Nephron progenitor cell (in vitro differentiated cells): ENCODE data around the gene TLR6.

ENCODE experiments used
- DNase-seq: peaks from one replicate; pipeline ENCODE4 v3.0.0; 2021
- H3K27ac Mint-ChIP-seq: 2 replicates; pipeline ENCODE4 v1.8.0; 2021; ENCODE audit warnings: mild to moderate bottlenecking, moderate library complexity, mixed read lengths
- H3K27me3 Mint-ChIP-seq: 2 replicates; pipeline ENCODE4 v1.8.0; 2021; ENCODE audit warnings: mild to moderate bottlenecking, low read depth, mixed read lengths; ENCODE audit not compliant: poor library complexity
- H3K36me3 Mint-ChIP-seq: 2 replicates; pipeline ENCODE4 v1.8.0; 2021; ENCODE audit warnings: low read depth, mixed read lengths
- H3K4me1 Mint-ChIP-seq: 2 replicates; pipeline ENCODE4 v1.8.0; 2021; ENCODE audit warnings: mixed read lengths
- H3K4me3 Mint-ChIP-seq: 2 replicates; pipeline ENCODE4 v1.8.0; 2021; ENCODE audit warnings: mild to moderate bottlenecking, moderate library complexity, mixed read lengths
- H3K9me3 Mint-ChIP-seq: 2 replicates; pipeline ENCODE4 v1.8.0; 2021; ENCODE audit warnings: mild to moderate bottlenecking, moderate library complexity, mixed read lengths
- CTCF ChIP-seq: fragments of 200-600 bp; sonication (generic); IDR thresholded peaks from 2 replicates; pipeline ENCODE4 v1.5.0; 2021; ENCODE audit warnings: antibody characterized with exemption

TLR6 gene

DNA sequence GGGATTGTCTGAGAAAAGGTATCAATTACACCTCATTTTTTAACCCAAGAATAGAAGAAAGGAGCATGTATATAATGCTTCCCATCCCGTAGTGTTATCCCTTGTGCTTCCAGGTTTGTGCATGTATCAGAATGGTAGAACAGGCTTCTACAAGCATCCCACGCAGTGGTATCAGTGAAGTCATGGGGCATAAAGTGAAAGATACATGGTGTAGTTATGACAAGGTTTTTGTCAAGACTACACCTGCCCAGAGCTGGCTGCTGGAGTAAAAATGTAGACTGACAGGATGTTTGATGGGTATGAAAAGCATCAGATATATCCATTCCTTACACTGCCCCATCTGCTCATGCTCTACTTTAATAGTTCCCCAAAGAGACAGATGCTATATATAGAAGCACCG, 61.5 kb downstream of the TLR6 start:
- no peak overlapping the region for H3K4me3 Mint-ChIP-seq
- no peak for TF ChIP-seq CTCF

DNA sequence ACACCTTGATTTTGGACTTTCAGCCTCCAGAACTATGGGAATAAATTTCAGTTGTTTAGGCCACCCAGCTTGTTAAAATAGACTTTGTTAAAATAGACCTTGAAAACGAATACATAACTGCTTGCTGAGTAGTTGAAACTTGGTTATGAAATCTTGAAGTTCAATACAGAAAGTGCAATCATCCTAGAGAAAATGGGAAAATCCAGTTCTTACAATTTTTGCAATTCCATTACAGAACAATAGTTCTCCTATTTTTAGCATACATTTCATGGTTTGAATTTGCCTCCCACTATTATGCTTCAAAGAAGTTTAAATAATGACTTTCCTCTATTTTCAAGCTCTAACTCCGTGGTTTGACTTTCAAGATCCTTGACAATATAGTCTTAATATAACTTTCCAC, 62.6 kb downstream of the TLR6 start:
- DNase-seq = no peak
- Mint-ChIP-seq H3K4me1 (no peaks in the 10 kb centered on the region), H3K27ac (no peak overlapping the region), H3K27me3 (peaks cover 8% of the 10 kb centered on the region), H3K9me3 (peaks cover 7% of the 10 kb centered on the region), H3K4me3 (no peak overlapping the region), H3K36me3 (no peaks in the 10 kb centered on the region)
- no peak for TF ChIP-seq CTCF

More for the DNA sequence above, 61.5 kb downstream of the TLR6 start:
- H3K27me3 Mint-ChIP-seq = peaks cover 8% of the 10 kb centered on the region
- H3K9me3 Mint-ChIP-seq = peaks cover 5% of the 10 kb centered on the region
- no peaks in the 10 kb centered on the region for H3K36me3 Mint-ChIP-seq
- no peaks in the 10 kb centered on the region for H3K4me1 Mint-ChIP-seq
- H3K27ac Mint-ChIP-seq = no peak overlapping the region
- no peak for DNase-seq

DNA sequence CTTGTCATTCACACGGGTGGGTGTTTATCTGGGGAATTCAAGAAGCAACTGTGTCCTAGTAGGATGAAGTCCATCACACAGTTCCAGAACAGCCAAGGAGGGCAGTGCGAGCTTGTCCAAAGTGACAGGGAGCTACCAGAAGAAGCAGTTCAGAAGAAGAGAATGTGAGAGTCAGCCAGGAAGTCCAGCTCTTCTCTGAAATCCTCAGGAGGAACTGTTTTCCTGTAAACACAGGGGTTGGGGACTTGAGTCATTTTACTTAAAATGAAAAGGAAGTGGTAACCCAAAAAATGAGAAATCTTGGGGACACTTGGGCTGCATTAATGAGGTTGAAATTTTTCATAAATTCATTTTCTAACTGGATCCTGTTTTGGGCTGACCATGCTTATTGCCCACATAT, 65.6 kb downstream of the TLR6 start:
- H3K27ac Mint-ChIP-seq = no peak overlapping the region
- H3K4me3 Mint-ChIP-seq = no peak overlapping the region
- no peaks in the 10 kb centered on the region for H3K36me3 Mint-ChIP-seq
- peaks cover 10% of the 10 kb centered on the region for H3K27me3 Mint-ChIP-seq
- no peak for DNase-seq
- TF ChIP-seq CTCF = no peak
- H3K9me3 Mint-ChIP-seq = peaks cover 5% of the 10 kb centered on the region
- H3K4me1 Mint-ChIP-seq = no peaks in the 10 kb centered on the region

DNA sequence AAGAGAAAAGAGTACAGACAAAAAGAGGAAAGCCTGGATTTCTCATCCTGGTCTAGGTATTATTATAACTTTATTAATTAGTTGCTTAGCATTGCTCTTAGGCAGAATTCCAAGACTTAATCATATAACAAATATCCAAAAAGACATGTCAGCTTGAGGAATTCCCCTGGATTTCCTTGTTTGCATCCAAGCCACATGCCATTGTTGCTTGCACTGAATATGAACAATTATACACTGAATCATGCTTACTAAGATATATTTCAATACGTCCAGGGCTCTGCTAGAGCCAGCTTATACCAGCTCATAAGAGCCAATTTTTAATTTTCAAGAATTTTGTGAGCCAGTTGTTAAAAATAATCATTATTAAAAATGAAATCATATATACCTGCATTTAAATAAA, 68.3 kb downstream of the TLR6 start:
- Mint-ChIP-seq H3K4me3 (no peak overlapping the region), H3K9me3 (peaks cover 5% of the 10 kb centered on the region), H3K4me1 (no peaks in the 10 kb centered on the region), H3K36me3 (no peaks in the 10 kb centered on the region), H3K27me3 (peaks cover 10% of the 10 kb centered on the region), H3K27ac (no peak overlapping the region)
- no peak for TF ChIP-seq CTCF
- no peak for DNase-seq

DNA sequence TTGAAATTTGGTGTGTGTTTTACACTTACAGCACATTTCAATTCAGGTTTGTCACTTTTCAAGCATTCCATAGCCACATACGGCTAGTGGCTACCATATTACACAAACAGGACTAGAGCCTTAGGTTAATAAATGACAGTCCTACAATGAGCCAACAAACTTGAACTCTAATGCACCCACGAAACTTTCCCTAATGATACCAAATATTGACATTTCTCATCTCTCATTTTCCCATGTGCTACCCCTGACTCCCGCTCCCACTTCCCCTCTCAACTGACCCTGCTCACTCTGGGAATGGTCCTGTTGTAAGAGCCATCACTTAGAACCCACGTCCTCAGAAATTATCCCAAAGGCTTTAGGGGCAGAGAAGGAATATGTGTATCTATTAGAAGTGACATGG, 68.9 kb downstream of the TLR6 start:
- H3K4me3 Mint-ChIP-seq = no peak overlapping the region
- H3K36me3 Mint-ChIP-seq = no peaks in the 10 kb centered on the region
- H3K27me3 Mint-ChIP-seq = peaks cover 10% of the 10 kb centered on the region
- no peak for TF ChIP-seq CTCF
- H3K9me3 Mint-ChIP-seq = peaks cover 5% of the 10 kb centered on the region
- H3K4me1 Mint-ChIP-seq = peaks cover 2% of the 10 kb centered on the region
- DNase-seq = no peak
- no peak overlapping the region for H3K27ac Mint-ChIP-seq

DNA sequence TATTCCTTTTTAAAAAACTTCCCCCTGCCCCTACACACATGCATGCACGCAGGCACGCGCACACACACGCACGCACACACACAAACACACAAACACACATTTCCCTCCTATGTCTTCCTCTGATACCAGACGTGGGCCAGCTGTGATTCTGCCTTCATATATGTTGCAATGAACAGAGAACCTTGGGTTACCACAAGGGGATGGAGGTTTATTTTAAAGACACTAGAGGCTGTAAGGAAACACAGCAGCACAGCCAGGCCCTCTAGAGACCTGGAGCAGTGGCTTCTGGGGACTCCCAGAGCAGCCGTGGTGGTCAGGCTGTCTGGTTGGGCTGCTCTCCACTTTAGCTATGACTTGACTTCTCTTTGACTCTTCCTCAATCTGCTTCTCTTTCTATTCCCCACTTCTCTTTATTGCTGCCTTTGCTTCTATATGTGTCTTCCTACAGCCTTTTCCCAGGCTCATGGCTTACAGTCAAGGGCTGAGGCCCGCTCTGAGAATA, 70.7 kb downstream of the TLR6 start:
- Mint-ChIP-seq H3K4me1 (peaks cover 5% of the 10 kb centered on the region), H3K27me3 (peaks cover 12% of the 10 kb centered on the region), H3K9me3 (peaks cover 5% of the 10 kb centered on the region), H3K4me3 (no peak overlapping the region), H3K36me3 (no peaks in the 10 kb centered on the region), H3K27ac (peak overlapping the region; percentile 50)
- TF ChIP-seq CTCF = no peak
- no peak for DNase-seq
